GM21529 (cell line): ENCODE measurements around the gene TMEM30B.
"Not testable (repeated sequence)": the region's sequence is repeated elsewhere in the genome, so short reads cannot be mapped to it uniquely, and the experiment has no call there.

Experiments used
- ATAC-seq: cut with Tn5 transposase; IDR thresholded peaks from one replicate; pipeline ENCODE4 v1.9.1; 2021; ENCODE audit not compliant: unreplicated experiment

The TMEM30B gene

GRCh38 chr14:61266891-61267740 is 14.0 kb downstream of the TMEM30B start:
- ATAC-seq: no peak

- ATAC-seq: no peak
These were observed 14.7 kb downstream of the TMEM30B start for GRCh38 chr14:61266436-61266835.

- ATAC-seq: no peak
These were observed 16.5 kb downstream of the TMEM30B start for GRCh38 chr14:61264651-61265050.

- ATAC-seq: no peak
These were observed 17.0 kb downstream of the TMEM30B start for GRCh38 chr14:61264010-61264571.

- ATAC-seq: no peak
These were observed 19.1 kb downstream of the TMEM30B start for GRCh38 chr14:61262082-61262481.

- ATAC-seq: no peak
These were observed 20.0 kb downstream of the TMEM30B start for GRCh38 chr14:61260939-61261776.

GRCh38 chr14:61258985-61259384 is 22.2 kb downstream of the TMEM30B start:
- ATAC-seq: no peak

- ATAC-seq: no peak
These were observed 23.6 kb downstream of the TMEM30B start for GRCh38 chr14:61257469-61258057.

- no peak for ATAC-seq
These were observed 24.2 kb downstream of the TMEM30B start for GRCh38 chr14:61256826-61257468.

GRCh38 chr14:61255968-61256367 is 25.2 kb downstream of the TMEM30B start:
- no peak for ATAC-seq

- ATAC-seq: no peak
These were observed 26.2 kb downstream of the TMEM30B start for GRCh38 chr14:61254808-61255526.

- no peak for ATAC-seq
These were observed 27.9 kb downstream of the TMEM30B start for GRCh38 chr14:61253064-61253738.

- ATAC-seq: peak; percentile 86
These were observed 28.6 kb downstream of the TMEM30B start for GRCh38 chr14:61252369-61253063.

GRCh38 chr14:61250063-61250462 is 31.1 kb downstream of the TMEM30B start:
- no peak for ATAC-seq

GRCh38 chr14:61247935-61248334 is 33.2 kb downstream of the TMEM30B start:
- no peak for ATAC-seq

- no peak for ATAC-seq
These were observed 34.4 kb downstream of the TMEM30B start for GRCh38 chr14:61246721-61247120.

- no peak for ATAC-seq
These were observed 37.1 kb downstream of the TMEM30B start for GRCh38 chr14:61244009-61244408.

- ATAC-seq: no peak
These were observed 40.9 kb downstream of the TMEM30B start for GRCh38 chr14:61240206-61240605.

- not testable (repeated sequence) for ATAC-seq
These were observed 41.9 kb downstream of the TMEM30B start for GRCh38 chr14:61239285-61239684.
